ENCODE results near the gene NTMT2.

Gene NTMT2

GRCh38 chr1:170175484-170175883 lies 29.7 kb downstream of the NTMT2 start:
- ChIA-PET CTCF (no interaction called here), POLR2A (no interaction called here)
- no peak overlapping the region for H3K4me3 ChIP-seq (ENCODE audit: low read depth, low read length)
- no peak for TF ChIP-seq CTCF (IDR thresholded peaks at IDR 0.05; ENCODE audit: insufficient read depth, low read length, missing control alignments)
- no peak for DNase-seq (ENCODE audit: low read depth, low spot score)

DNA sequence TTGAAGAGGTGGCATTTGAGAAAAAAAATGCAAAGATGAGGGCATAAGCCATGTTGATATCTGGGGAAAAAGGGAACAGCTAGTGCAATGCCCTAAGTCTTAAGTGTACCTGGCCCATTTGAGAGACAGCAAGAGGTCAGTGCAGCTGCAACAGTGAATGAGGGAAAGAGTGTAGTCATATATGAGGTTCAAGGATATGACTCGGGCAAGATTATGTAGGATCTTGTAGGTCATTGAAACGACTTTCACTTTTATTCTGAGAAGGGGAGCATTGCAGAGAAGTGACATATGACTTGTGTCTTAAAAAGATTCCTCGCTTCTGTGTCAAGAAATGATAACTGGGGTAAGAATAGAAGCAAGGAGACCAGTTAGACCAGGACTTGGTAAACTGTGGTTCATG lies 31.0 kb downstream of the NTMT2 start:
- DNase-seq (ENCODE audit: low read depth, low spot score), result no peak
- TF ChIP-seq CTCF (IDR thresholded peaks at IDR 0.05; ENCODE audit: insufficient read depth, low read length, missing control alignments), result no peak
- ChIA-PET POLR2A (no interaction called here), CTCF (interaction anchor here (0.7 kb wide), 1 partner anchor 73 kb away, joined by 4 read pairs; no protein-coding TSS in a partner anchor)
- no peak overlapping the region for H3K4me3 ChIP-seq (ENCODE audit: low read depth, low read length)

- no peak overlapping the region for H3K4me3 ChIP-seq (ENCODE audit: low read depth, low read length)
- TF ChIP-seq CTCF (IDR thresholded peaks at IDR 0.05; ENCODE audit: insufficient read depth, low read length, missing control alignments), result no peak
- CTCF ChIA-PET, result no interaction called here
- no peak for DNase-seq (ENCODE audit: low read depth, low spot score)
- POLR2A ChIA-PET, result no interaction called here
Observed at GRCh38 chr1:170182442-170182841, 36.7 kb downstream of the NTMT2 start.

DNA sequence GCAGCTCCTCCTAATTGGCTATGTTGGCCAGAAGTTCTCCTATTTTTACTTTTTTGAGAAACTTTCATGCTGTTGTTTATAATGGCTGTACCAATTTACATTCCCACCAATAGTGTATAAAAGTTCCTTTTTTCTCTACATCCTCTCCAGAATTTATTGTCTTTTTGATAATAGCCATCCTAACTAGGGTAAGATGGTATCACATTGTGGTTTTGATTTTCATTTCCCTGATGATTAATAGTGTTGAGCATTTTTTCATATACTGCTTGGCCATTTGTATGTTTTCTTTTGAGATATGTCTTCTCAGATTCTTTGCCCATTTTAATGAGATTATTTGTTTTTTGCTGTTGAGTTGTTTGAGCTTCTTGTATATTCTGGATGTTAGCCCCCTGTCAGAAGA lies 46.8 kb downstream of the NTMT2 start:
- no peak overlapping the region for H3K4me3 ChIP-seq (ENCODE audit: low read depth, low read length)
- ChIA-PET CTCF (no interaction called here), POLR2A (no interaction called here)
- no peak for DNase-seq (ENCODE audit: low read depth, low spot score)
- no peak for TF ChIP-seq CTCF (IDR thresholded peaks at IDR 0.05; ENCODE audit: insufficient read depth, low read length, missing control alignments)

- CTCF ChIA-PET, result no interaction called here
- TF ChIP-seq CTCF (IDR thresholded peaks at IDR 0.05; ENCODE audit: insufficient read depth, low read length, missing control alignments), result no peak
- POLR2A ChIA-PET, result no interaction called here
- no peak overlapping the region for H3K4me3 ChIP-seq (ENCODE audit: low read depth, low read length)
- DNase-seq (ENCODE audit: low read depth, low spot score), result no peak
Observed at GRCh38 chr1:170194451-170194850, 48.7 kb downstream of the NTMT2 start.

DNA sequence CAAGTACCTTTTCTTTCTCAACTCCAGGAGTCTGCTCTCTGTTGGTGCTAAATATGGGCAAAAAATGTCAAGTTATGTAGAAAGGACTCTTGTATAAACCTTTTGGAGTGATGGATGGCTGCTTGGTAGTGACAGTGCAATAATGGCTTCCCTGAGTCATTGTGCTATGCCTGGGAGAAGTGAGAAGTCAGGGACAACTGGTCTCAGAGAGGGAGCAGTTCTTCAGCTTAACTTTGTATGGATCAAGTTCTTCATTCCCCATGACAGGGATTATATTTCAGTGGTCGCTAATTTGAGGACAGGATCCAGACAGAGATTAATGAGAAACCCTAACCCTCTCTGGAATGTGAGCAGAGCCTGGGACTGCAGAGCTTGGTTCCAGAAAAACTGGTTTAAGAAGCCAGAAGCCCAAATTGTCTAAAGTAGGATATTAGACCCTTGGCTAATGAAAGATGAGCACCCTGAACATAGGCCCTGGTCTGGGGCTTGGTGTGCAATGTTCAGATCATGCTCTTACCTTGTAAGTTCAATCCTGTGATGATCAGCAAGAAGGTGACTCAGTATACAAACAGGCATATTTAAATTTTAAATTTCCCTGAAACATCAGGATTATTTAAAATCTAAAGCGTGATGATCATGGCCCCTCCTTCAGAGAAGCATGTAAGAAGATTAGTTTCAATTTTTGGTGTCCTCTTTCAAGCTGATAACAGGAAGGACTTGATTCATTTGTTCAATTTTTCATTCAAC lies 50.9 kb downstream of the NTMT2 start:
- POLR2A ChIA-PET, result no interaction called here
- TF ChIP-seq CTCF (IDR thresholded peaks at IDR 0.05; ENCODE audit: insufficient read depth, low read length, missing control alignments), result no peak
- H3K4me3 ChIP-seq (ENCODE audit: low read depth, low read length), result no peak overlapping the region
- CTCF ChIA-PET, result interaction anchor here (0.6 kb wide), 1 partner anchor 30 kb away, joined by 4 read pairs; no protein-coding TSS in a partner anchor
- no peak for DNase-seq (ENCODE audit: low read depth, low spot score)

All from AG04449 (cell line).